HL-60 (cell line): ENCODE results near the gene LUZP2.

Experiments
- DNase-seq, 2 experiments: peaks; one replicate each; pipeline ENCODE4 v3.0.0-alpha.2; 2010 to 2020; ENCODE audit warnings: low read depth in 1 of 2, low spot score in 1 of 2
- H3K27ac ChIP-seq: fragments of 250-450 bp; sonication (Bioruptor Pico); replicated peaks from 2 replicates; pipeline ENCODE4 v1.5.1; 2020; ENCODE audit warnings: mild to moderate bottlenecking, moderate library complexity
- H3K27me3 ChIP-seq: fragments of 250-450 bp; sonication (Bioruptor Pico); 2 replicates; pipeline ENCODE4 v1.5.1; 2021; ENCODE audit warnings: mild to moderate bottlenecking, moderate library complexity; ENCODE audit not compliant: insufficient read depth, poor library complexity, severe bottlenecking
- H3K4me3 ChIP-seq: replicated peaks from 2 replicates; pipeline ENCODE4 v1.5.1; 2011; ENCODE audit warnings: mild to moderate bottlenecking, control low read depth, low read length; ENCODE audit not compliant: insufficient read depth
- GABPA ChIP-seq: IDR thresholded peaks from 2 replicates; pipeline ENCODE4 v1.6.1; 2012; ENCODE audit warnings: low read depth
- POLR2AphosphoS5 ChIP-seq: IDR thresholded peaks from 2 replicates; pipeline ENCODE4 v1.6.1; 2012; ENCODE audit warnings: low read depth
- SPI1 ChIP-seq: IDR thresholded peaks from 2 replicates; pipeline ENCODE4 v1.6.1; 2012; ENCODE audit warnings: low read depth, mild to moderate bottlenecking, borderline replicate concordance
- TF ChIP-seq, protein P1 (sequence below): IDR thresholded peaks from one replicate; pipeline ENCODE4 v1.5.1; 2011; ENCODE audit warnings: low read length, control low read depth, inconsistent platforms; ENCODE audit not compliant: insufficient read depth
- TF ChIP-seq, protein P2 (sequence below): IDR thresholded peaks from 2 replicates; pipeline ENCODE4 v1.6.1; 2012; ENCODE audit warnings: low read depth; ENCODE audit not compliant: insufficient replicate concordance

Gene LUZP2

DNA sequence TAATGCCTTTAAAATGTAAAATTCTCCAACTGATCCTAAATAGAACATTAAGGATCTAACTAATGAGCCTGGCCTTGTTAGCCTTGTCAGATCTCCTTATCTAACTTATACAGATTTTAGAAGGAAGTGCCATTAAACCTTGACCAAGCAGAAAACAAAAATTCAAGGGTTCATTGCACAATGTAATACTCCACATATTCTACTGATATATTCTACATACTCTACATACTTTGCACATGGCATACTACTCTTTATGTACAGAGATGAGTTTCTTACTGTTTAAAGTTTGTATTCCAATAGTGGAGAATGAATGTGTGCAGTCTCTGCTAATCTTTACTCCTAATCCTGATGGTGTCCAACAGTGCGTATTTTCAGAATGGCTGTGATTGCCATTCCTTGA lies 297.2 kb downstream of the LUZP2 start:
- Histone ChIP-seq H3K27ac (no peak overlapping the region), H3K4me3 (no peak overlapping the region), H3K27me3 (no peaks in the 10 kb centered on the region)
- TF ChIP-seq SPI1 (no peak), POLR2AphosphoS5 (no peak), GABPA (no peak)
- TF ChIP-seq, protein P1, sequence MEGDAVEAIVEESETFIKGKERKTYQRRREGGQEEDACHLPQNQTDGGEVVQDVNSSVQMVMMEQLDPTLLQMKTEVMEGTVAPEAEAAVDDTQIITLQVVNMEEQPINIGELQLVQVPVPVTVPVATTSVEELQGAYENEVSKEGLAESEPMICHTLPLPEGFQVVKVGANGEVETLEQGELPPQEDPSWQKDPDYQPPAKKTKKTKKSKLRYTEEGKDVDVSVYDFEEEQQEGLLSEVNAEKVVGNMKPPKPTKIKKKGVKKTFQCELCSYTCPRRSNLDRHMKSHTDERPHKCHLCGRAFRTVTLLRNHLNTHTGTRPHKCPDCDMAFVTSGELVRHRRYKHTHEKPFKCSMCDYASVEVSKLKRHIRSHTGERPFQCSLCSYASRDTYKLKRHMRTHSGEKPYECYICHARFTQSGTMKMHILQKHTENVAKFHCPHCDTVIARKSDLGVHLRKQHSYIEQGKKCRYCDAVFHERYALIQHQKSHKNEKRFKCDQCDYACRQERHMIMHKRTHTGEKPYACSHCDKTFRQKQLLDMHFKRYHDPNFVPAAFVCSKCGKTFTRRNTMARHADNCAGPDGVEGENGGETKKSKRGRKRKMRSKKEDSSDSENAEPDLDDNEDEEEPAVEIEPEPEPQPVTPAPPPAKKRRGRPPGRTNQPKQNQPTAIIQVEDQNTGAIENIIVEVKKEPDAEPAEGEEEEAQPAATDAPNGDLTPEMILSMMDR = no peak
- TF ChIP-seq, protein P2, sequence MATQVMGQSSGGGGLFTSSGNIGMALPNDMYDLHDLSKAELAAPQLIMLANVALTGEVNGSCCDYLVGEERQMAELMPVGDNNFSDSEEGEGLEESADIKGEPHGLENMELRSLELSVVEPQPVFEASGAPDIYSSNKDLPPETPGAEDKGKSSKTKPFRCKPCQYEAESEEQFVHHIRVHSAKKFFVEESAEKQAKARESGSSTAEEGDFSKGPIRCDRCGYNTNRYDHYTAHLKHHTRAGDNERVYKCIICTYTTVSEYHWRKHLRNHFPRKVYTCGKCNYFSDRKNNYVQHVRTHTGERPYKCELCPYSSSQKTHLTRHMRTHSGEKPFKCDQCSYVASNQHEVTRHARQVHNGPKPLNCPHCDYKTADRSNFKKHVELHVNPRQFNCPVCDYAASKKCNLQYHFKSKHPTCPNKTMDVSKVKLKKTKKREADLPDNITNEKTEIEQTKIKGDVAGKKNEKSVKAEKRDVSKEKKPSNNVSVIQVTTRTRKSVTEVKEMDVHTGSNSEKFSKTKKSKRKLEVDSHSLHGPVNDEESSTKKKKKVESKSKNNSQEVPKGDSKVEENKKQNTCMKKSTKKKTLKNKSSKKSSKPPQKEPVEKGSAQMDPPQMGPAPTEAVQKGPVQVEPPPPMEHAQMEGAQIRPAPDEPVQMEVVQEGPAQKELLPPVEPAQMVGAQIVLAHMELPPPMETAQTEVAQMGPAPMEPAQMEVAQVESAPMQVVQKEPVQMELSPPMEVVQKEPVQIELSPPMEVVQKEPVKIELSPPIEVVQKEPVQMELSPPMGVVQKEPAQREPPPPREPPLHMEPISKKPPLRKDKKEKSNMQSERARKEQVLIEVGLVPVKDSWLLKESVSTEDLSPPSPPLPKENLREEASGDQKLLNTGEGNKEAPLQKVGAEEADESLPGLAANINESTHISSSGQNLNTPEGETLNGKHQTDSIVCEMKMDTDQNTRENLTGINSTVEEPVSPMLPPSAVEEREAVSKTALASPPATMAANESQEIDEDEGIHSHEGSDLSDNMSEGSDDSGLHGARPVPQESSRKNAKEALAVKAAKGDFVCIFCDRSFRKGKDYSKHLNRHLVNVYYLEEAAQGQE = no peak
- no peak for DNase-seq

DNA sequence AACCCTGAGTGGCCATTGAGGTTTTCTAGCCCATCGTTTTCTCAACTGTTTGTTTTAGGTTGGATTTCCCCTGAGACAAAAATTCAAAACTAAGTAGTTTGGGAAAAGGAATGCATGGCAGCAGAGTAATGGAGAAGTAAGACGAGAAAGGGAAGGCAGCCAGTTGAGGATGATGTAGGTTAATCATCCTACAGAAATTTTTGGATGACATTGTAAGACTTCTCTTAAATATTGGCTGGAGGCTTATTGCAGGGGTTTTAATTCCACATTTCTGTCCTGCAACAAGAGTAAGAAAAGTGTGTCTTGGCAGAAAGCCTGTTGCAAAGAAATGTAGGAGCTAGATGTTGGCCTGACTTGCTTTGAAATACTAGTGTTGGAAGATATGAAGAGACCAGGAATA lies 308.8 kb downstream of the LUZP2 start:
- no peak for DNase-seq
- Histone ChIP-seq H3K27me3 (no peaks in the 10 kb centered on the region), H3K27ac (no peak overlapping the region), H3K4me3 (no peak overlapping the region)
- TF ChIP-seq GABPA (no peak), POLR2AphosphoS5 (no peak), SPI1 (no peak)
- TF ChIP-seq, protein P2 = no peak
- TF ChIP-seq, protein P1 = no peak

DNA sequence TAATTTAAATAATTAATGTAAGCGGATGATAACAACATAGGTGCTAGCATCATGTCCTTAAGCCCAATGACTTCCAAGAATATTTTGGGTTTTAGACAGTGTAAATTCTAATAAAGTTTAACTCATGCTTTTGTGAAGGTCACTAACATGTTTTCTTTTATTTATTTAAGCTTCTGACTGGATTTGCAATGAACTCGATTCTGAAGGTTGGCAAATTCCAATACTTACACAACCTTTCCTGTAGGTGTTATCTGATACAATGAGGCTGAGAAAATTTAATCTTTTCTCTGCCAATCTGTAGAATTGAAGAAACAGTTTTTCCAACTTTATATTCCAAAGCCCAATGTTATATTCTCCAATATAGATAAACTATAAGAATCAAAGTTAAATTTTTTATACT lies 311.3 kb downstream of the LUZP2 start:
- no peaks in the 10 kb centered on the region for H3K27me3 ChIP-seq
- H3K4me3 ChIP-seq = no peak overlapping the region
- TF ChIP-seq POLR2AphosphoS5 (no peak), SPI1 (no peak), GABPA (no peak)
- TF ChIP-seq, protein P2 = no peak
- TF ChIP-seq, protein P1 = no peak
- DNase-seq = no peak
- H3K27ac ChIP-seq = no peak overlapping the region
